GM12878 (cell line): Measurements from ENCODE around the gene COL9A1. TPM values are rescaled to one million over a fixed set of nuclear protein-coding genes. Genes with fewer than 3 reads are reported as not detected.

Experiments
- ATAC-seq: fragments of 200-7000 bp; cut with Tn5 transposase; 3 replicates; pipeline ENCODE4 v1.9.1; 2020; ENCODE audit warnings: mild to moderate bottlenecking, moderate library complexity
- BruUV-seq: library from RNA; stranded (reverse); fragments of 400-500 nt; replicated peaks from 2 replicates; lab custom pipeline; 2021; lab: Mats Ljungman, UMichigan
- CTCF ChIA-PET: fragments of 300-600 bp; sonication (Branson Sonifier 250); formaldehyde crosslinking; extraction: SDS; loops from one replicate; lab custom pipeline; 2021; ENCODE audit warnings: inconsistent platforms; lab: Yijun Ruan, JAX
- POLR2A ChIA-PET: fragments of 350-600 bp; formaldehyde crosslinking; extraction: SDS; loops from one replicate; lab custom pipeline; 2021; ENCODE audit warnings: inconsistent platforms; lab: Charles Lee
- RAD21 ChIA-PET: fragments of 300-600 bp; sonication (Branson Sonifier 250); formaldehyde crosslinking; loops from one replicate; lab custom pipeline; 2023; ENCODE audit warnings: antibody characterized with exemption; ENCODE audit not compliant: unreplicated experiment; lab: Charles Lee
- SMC1A ChIA-PET: fragments of 300-600 bp; sonication (Branson Sonifier 250); formaldehyde crosslinking; loops from one replicate; lab custom pipeline; 2023; ENCODE audit not compliant: unreplicated experiment, uncharacterized antibody; lab: Charles Lee
- DNase-seq: peaks from one replicate; pipeline ENCODE4 v3.0.0-alpha.2; 2011; ENCODE audit warnings: low read depth, low spot score
- FAIRE-seq: peaks from 3 replicates; lab custom pipeline; 2011; peaks lifted over from hg19 to GRCh38; lab: Jason Lieb, UNC
- H2AFZ ChIP-seq: 2 replicates; pipeline ENCODE4 v1.6.0; 2011; ENCODE audit warnings: low read depth, low read length, control low read depth; ENCODE audit not compliant: control insufficient read depth
- H3K27ac ChIP-seq: 2 replicates; pipeline ENCODE4 v1.5.1; 2011; ENCODE audit warnings: control low read depth; ENCODE audit not compliant: control insufficient read depth, insufficient read depth
- H3K27me3 ChIP-seq, 2 experiments: replicated peaks in 1 of 2; 2 replicates each; pipeline versions ENCODE4 v1.6.0 to v1.6.1; 2011; ENCODE audit warnings: low read length in 1 of 2; ENCODE audit not compliant: control insufficient read depth in 2 of 2, insufficient read depth in 2 of 2
- H3K36me3 ChIP-seq, 2 experiments: 2 replicates each; pipeline ENCODE4 v1.5.1; 2011; ENCODE audit warnings: low read length in 1 of 2; ENCODE audit not compliant: control insufficient read depth in 2 of 2, insufficient read depth in 2 of 2
- H3K4me1 ChIP-seq: 2 replicates; pipeline ENCODE4 v1.6.1; 2011; ENCODE audit warnings: mild to moderate bottlenecking, low read length, moderate library complexity, mixed read lengths; ENCODE audit not compliant: control insufficient read depth, insufficient read depth
- H3K4me2 ChIP-seq: 2 replicates; pipeline ENCODE4 v1.6.0; 2011; ENCODE audit warnings: control low read depth; ENCODE audit not compliant: control insufficient read depth, insufficient read depth
- H3K4me3 ChIP-seq: fragments of 200-600 bp; sonication (generic); 2 replicates; pipeline ENCODE4 v1.5.1; 2016
- H3K79me2 ChIP-seq: 2 replicates; pipeline ENCODE4 v1.6.0; 2011; ENCODE audit warnings: low read length; ENCODE audit not compliant: control insufficient read depth, insufficient read depth
- H3K9ac ChIP-seq: 2 replicates; pipeline ENCODE4 v1.8.0; 2011; ENCODE audit warnings: low read length, control low read depth, mixed read lengths; ENCODE audit not compliant: control insufficient read depth, insufficient read depth
- H3K9me3 ChIP-seq: replicated peaks from 3 replicates; pipeline ENCODE4 v1.5.1; 2011; ENCODE audit warnings: mild to moderate bottlenecking, low read length; ENCODE audit not compliant: control insufficient read depth, insufficient read depth
- H4K20me1 ChIP-seq: 2 replicates; pipeline ENCODE4 v1.6.0; 2011; ENCODE audit not compliant: control insufficient read depth, insufficient read depth
- CUX1 ChIP-seq: IDR thresholded peaks from 2 replicates; pipeline ENCODE4 v1.6.1; 2012; ENCODE audit warnings: improper control_type of control experiment, low read depth, low read length; ENCODE audit not compliant: insufficient replicate concordance
- GABPA ChIP-seq: IDR thresholded peaks from 2 replicates; pipeline ENCODE4 v1.6.1; 2014; ENCODE audit warnings: antibody characterized with exemption, low read depth, mild to moderate bottlenecking, inconsistent platforms
- PAX5 ChIP-seq: IDR thresholded peaks from 2 replicates; pipeline ENCODE4 v1.6.1; 2011; ENCODE audit warnings: low read depth, low read length, borderline replicate concordance
- ZBTB11 ChIP-seq: fragments of 450-650 bp; formaldehyde crosslinking; IDR thresholded peaks from 2 replicates; pipeline ENCODE4 v1.5.0; 2022; ENCODE audit warnings: mild to moderate bottlenecking, missing genetic modification characterization
- ZBTB33 ChIP-seq: fragments of 450-650 bp; IDR thresholded peaks from 2 replicates; pipeline ENCODE4 v1.6.1; 2017; ENCODE audit warnings: mild to moderate bottlenecking
- WGBS: methylation state at CpG from one replicate; pipeline ENCODE4 v1.1.6; 2016; ENCODE audit warnings: low lambda C conversion rate; ENCODE audit not compliant: insufficient replicate concordance, insufficient coverage; ENCODE audit errors: missing lambda C conversion rate; 5-methylcytosine and 5-hydroxymethylcytosine counted together
- in situ Hi-C: fragments of 300-500 bp; cut with MboI; formaldehyde crosslinking; loops from 9 replicates; pipeline ENCODE4 v1.14.3; 2018; ENCODE audit warnings: mixed read lengths
- intact Hi-C: fragments of 100-400 bp; cut with micrococcal nuclease; formaldehyde crosslinking; loops from one replicate; pipeline ENCODE4 v1.14.2; 2022; ENCODE audit not compliant: unreplicated experiment
- polyA plus RNA-seq, 11 experiments: library from polyadenylated mRNA; depleted of rRNA in 4 of 11; unstranded in 6 of 11; stranded (reverse) in 5 of 11; fragments of >200 nt; fragmentation: Nextera tagmentation in 4 of 11; fragmentation: Illumina TruSeq in 1 of 11; extraction: Ambion mirVana in 4 of 11; extraction: Trizol in 1 of 11; gene quantifications; 1 replicate in 1 of 11; 2 replicates in 10 of 11; pipeline versions ENCODE4 v1.2.1 to v1.2.3, GENCODE V29; 2011 to 2016; ENCODE audit warnings: inconsistent platforms in 2 of 11, missing spikeins in 2 of 11, low read depth in 1 of 11
- total RNA-seq, 4 experiments: library from RNA; depleted of rRNA in 3 of 4; stranded (reverse); fragments of >200 nt in 3 of 4; fragmentation: Illumina TruSeq in 1 of 4; extraction: Trizol in 1 of 4; gene quantifications; 2 replicates each; pipeline versions ENCODE4 v1.2.1 to v1.2.3, GENCODE V29; 2013 to 2021

Gene COL9A1
- total and polyA plus RNA-seq, 10 of the 15 experiments (the other 5 are each of a cell fraction or from before 2014, with no cell fraction given) = not detected

- no peak for TF ChIP-seq CUX1
- TF ChIP-seq GABPA = no peak
- TF ChIP-seq, all 136 proteins: peak for 0
These were observed 34.3 kb upstream of the COL9A1 start (continued) for GRCh38 chr6:70336996-70337742.

GRCh38 chr6:70327036-70327435, 24.2 kb upstream of the COL9A1 start:
- POLR2A ChIA-PET = interaction anchor here (0.6 kb wide), 1 partner anchor 27 kb away, joined by 3 read pairs; no protein-coding TSS in a partner anchor
- CTCF ChIA-PET = interaction anchor here (0.7 to 1.7 kb wide), 8 partner anchors 11 to 106 kb away, joined by 3 to 5 read pairs (median 4); no protein-coding TSS in a partner anchor
- RAD21 ChIA-PET = no interaction called here
- intact Hi-C loops = no loop called here
- no peaks in the 10 kb centered on the region for H3K27me3 ChIP-seq
- H3K4me2 ChIP-seq = no peak overlapping the region
- no peak for ATAC-seq
- no peak for FAIRE-seq
- SMC1A ChIA-PET = interaction anchor here (0.8 to 1.2 kb wide), 2 partner anchors 8 to 23 kb away, joined by 3 to 4 read pairs; no protein-coding TSS in a partner anchor
- BruUV-seq = no TSS peak
- H3K79me2 ChIP-seq = no peaks in the 10 kb centered on the region
- no peaks in the 10 kb centered on the region for H3K9me3 ChIP-seq
- H3K27ac ChIP-seq = no peak overlapping the region
- H3K9ac ChIP-seq = no peak overlapping the region
- in situ Hi-C loops = no loop called here
- no peaks in the 10 kb centered on the region for H4K20me1 ChIP-seq
- H2AFZ ChIP-seq = no peak overlapping the region
- no peaks in the 10 kb centered on the region for H3K4me1 ChIP-seq
- no peaks in the 10 kb centered on the region for H3K36me3 ChIP-seq
- no peak for DNase-seq
- H3K4me3 ChIP-seq = no peak overlapping the region
- WGBS = 39% methylated on average over 4 of the region's 4 CpGs
- no peak for TF ChIP-seq PAX5
- no peak for TF ChIP-seq ZBTB33
- TF ChIP-seq ZBTB11 = no peak
